Hematopoietic multipotent progenitor cell treated with erythropoietin and hydrocortisone succinate and interleukin-3 and kit ligand, for 6 days (in vitro differentiated cells): ENCODE results near the gene C1orf52.
"Not testable (repeated sequence)": the region's sequence is repeated elsewhere in the genome, so short reads cannot be mapped to it uniquely, and the experiment has no call there.

ENCODE experiments used
- DNase-seq: peaks from one replicate; pipeline ENCODE4 v3.0.0-alpha.2; 2015

The C1orf52 gene

DNA sequence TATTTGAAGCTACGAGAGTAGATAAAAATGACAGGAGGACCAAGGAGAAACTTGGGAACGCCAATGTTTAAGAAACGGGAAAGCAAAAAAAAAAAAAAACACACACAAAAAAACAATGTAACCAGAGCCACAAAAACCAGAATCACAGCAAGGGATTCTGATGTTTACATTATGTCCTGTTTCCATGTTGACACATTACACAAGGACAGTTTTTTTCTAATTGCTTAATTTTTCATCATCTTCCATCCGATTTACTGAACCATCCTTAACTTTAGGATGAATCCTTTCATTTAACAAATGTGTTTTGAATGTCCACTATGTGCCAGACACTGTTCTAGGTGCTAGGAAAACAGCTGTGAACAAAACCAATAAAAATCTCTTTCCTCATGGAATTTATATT, 18.3 kb upstream of the C1orf52 start:
- DNase-seq, result no peak

GRCh38 chr1:85276978-85277639, 17.6 kb upstream of the C1orf52 start:
- no peak for DNase-seq

DNA sequence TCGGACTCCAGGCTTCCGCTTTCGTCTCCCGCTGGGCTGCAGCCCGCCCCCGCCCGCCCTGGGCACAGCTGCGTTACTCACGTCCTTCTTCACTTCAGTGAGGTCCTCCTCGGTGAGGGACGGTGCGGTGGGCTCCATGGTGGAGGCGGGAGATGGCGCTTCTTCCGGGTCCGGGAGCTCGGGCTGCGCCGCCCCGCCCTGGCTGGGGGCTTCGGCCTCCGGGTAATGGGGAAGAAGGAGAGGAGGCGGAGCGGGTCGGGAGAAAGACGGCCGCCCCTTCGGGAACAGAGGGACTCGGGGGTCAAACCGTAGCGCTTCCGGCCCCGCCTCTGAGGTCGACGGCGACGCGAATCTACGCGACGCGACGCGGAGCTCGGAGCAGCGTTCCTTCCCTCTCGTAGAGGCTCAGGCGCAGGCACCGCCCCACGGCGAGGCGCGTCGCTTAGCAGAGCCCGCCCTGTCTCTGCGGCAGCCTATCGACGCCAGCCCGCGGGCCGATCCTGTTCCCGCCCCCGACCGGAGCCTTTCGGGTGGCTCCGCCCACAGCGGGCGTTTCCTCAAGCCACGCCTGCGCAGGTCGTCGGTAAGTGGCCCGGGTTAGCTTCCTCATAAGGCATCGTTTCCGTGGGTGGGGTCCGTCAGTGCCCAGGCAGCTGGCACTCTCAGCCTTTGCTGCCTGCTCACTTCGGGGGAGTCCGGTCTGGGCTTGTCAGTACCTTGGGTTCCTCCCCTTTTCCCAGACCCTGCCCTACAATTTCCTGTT, 16.9 kb upstream of the C1orf52 start, which contains the start of gene BCL10:
TSS of gene BCL10 (minus strand) at position 418 of the 763 bp plus-strand sequence. CDS start at position 138, 280 bp downstream.
- DNase-seq, result peak; percentile 99

- DNase-seq, result no peak
Measured at GRCh38 chr1:85275701-85276214, 16.3 kb upstream of the C1orf52 start.

DNA sequence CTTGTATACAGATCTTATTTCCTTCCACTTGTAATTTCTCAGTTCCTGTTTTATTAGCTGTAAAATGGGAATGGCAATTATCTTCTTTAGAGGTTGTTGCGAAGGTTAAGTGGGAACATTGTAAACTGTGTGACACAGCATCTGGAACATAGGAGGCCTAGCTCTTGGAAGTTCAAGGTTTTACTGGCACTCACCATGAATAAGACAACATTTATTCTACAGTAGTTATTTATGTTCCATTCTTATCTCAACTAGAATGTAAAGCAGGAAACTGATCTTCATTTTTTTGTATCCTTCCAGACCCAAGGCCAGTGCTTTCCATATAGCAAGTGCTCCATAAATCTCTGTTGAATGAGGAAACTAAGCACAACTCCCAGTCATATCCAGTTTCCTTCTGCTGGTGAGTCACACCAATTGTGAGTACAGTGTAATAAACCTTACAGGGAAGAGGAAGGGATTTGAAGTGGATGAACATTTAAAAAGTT, 15.5 kb upstream of the C1orf52 start:
- DNase-seq, result no peak

DNA sequence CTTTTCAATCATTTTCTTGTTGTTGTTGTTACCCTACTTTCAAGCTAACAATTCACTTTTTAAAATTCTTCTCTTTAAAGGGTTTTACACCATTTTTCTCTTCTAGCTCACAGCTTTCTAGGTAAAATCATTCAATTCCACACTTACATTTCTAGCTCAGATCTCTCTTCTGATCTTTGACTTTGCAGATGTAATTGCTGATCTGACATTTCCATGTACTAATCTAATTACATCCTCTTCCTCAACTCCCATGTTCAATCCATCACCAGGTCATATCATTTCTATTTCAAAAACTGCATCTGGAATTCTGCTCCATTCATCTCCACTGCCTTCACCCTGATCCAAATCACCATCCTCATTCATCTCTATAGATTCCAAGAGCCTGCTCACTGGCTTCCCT, 13.9 kb upstream of the C1orf52 start:
- DNase-seq, result no peak

DNA sequence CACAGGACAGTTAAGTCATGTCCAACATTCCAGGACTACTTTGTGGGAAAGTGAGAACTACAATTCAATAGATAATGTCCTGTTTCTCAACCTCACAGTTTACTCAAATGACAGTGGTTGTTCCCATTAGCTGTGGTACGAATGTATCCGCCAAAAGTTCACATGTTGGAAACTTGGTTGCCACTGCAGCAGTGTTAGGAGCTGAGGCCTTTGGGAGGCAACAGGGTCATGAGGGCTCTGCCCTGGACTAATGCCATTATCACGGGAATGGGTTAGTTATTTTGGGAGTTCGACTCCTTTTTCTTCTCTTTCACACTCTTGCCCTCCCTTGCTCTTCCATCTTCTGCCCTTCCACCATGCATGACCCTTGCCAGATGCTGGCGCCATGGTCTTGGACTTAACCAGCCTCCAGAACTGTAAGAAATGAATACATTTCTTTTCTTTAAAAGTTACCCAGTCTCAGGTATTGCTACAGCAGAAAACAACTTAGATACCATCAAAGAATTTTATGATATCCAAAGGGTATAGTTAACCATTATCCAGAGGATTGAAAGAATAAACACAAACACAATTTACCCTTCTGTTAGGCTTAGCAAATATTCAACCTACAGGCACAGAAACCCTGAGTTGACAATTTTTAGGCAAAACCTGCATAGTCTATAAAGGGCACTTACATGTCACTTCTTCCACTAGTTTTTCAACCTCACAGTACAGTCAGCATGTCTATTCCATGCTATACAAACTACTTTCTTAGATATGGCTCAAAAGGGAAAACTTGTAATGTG, 9.5 kb upstream of the C1orf52 start:
- DNase-seq, result no peak

- no peak for DNase-seq
Measured at GRCh38 chr1:85267313-85267712, 7.9 kb upstream of the C1orf52 start.

GRCh38 chr1:85264150-85264549, 4.7 kb upstream of the C1orf52 start:
- DNase-seq, result no peak

DNA sequence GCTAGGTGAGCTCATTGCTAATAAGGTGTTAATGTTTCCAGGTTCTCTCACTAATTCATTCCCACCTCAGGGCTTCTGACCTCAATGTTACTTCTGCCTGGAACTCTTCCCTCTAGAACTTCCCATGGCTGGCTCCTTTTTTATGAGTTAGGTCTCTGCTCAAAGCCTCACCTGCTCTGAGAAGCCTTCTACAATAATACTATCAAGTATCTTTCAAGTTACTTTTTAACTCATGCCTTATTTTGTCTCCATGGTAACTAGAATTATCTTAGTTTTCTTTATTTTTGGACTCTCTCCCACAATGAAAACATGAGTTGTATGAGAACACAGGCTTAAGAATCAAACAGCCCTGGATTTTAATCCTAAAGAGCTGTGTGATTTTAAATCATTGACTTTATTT, 3.5 kb upstream of the C1orf52 start:
- DNase-seq, result no peak

- DNase-seq, result no peak
Measured at GRCh38 chr1:85259912-85260274, 431 bp upstream of the C1orf52 start.

DNA sequence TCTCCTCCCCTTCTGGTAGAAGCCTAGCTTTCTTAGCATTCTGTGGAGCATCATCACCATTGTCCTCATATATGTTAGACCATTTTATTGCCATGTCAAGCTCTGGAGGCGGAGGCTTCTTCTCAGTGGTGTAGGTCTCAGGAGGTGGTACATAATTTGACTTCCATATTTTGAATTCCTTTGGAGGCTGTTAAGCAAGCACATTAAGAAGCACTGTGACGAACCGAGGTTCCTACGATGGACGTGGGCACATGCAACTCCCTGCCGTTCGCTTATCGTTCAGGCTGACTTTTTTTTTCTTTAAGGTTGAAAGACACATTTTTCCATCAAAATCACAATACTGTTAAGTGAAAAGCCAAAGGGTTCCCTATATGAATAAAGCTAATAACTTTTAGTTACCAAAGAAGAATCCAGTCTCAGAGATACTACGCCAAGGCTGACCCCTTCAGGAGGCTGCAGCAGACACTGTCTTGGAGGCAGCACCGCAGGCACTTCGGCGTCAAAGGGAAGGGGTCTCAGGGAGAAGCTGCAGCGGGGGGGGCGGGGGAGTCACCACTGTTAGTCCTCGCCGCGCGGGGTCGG, 835 bp downstream of the C1orf52 start:
- peak; percentile 25 for DNase-seq

- not testable (repeated sequence) for DNase-seq
Measured at GRCh38 chr1:85249042-85249441, 10.4 kb downstream of the C1orf52 start.

GRCh38 chr1:85245891-85246290, 13.6 kb downstream of the C1orf52 start:
- no peak for DNase-seq

GRCh38 chr1:85245456-85245855, 14.0 kb downstream of the C1orf52 start:
- no peak for DNase-seq

- DNase-seq, result peak; percentile 24
Measured at GRCh38 chr1:85244271-85245061, 15.0 kb downstream of the C1orf52 start.

- DNase-seq, result no peak
Measured at GRCh38 chr1:85243372-85243771, 16.1 kb downstream of the C1orf52 start.

DNA sequence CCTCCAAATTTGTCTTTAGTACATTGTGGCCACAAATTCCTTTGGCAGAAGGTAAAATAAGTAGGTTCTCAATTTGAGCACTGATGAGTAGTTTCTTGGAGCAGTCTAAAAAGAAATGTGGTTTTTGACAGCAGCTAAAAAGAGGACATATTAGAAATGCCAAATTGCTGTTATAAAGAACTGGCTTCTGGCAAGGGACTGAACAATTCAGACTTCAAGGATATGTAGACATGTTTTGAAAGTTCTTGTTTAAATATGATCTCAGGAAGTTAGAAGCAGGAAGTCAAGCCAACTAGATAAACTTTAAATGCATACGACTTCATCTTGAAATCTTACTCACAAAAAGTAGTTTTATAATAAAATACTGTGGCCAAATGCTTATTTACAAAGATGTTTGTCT, 18.8 kb downstream of the C1orf52 start:
- DNase-seq, result no peak

- DNase-seq, result peak; percentile 68
Measured at GRCh38 chr1:85240174-85240601, 19.3 kb downstream of the C1orf52 start.

DNA sequence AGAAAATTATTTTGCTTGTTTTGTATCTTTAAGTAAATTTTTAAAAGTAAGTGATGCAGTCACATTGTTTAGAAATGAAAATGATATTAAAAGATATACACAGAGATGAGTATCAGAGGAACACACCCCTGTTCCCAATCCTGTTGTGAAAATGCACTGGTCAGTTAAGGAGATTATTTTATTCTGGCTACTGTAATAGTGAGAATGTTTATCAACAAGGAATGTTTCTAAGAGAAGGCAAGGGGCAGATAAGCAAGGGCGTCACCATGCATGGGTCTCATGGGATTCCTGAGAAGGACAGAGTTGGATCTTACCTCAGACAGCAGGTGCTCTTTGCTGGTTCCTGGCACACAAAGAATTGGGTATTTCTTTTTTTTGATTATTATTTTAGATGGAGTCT, 21.8 kb downstream of the C1orf52 start:
- no peak for DNase-seq

GRCh38 chr1:85230305-85230977, 29.0 kb downstream of the C1orf52 start:
- DNase-seq, result peak; percentile 36
